BLaER1 (cell line): Measurements from ENCODE around the gene SUGT1.
"Not testable (repeated sequence)": the region's sequence is repeated elsewhere in the genome, so short reads cannot be mapped to it uniquely, and the experiment has no call there.

Source experiments
- H3K27ac ChIP-seq: shearing (Covaris generic); formaldehyde crosslinking; 2 replicates; pipeline ENCODE4 v1.8.1; 2022
- H3K27me3 ChIP-seq: shearing (Covaris generic); formaldehyde crosslinking; 2 replicates; pipeline ENCODE4 v1.8.1; 2022
- H3K36me3 ChIP-seq: shearing (Covaris generic); formaldehyde crosslinking; 2 replicates; pipeline ENCODE4 v1.8.1; 2022
- H3K4me1 ChIP-seq: shearing (Covaris generic); formaldehyde crosslinking; 2 replicates; pipeline ENCODE4 v1.8.1; 2022
- H3K4me2 ChIP-seq: shearing (Covaris generic); formaldehyde crosslinking; 2 replicates; pipeline ENCODE4 v1.8.1; 2022
- H3K4me3 ChIP-seq: shearing (Covaris generic); formaldehyde crosslinking; 2 replicates; pipeline ENCODE4 v1.8.1; 2022
- H3K9ac ChIP-seq: shearing (Covaris generic); formaldehyde crosslinking; 2 replicates; pipeline ENCODE4 v1.8.1; 2022
- H3K9me3 ChIP-seq: shearing (Covaris generic); formaldehyde crosslinking; 2 replicates; pipeline ENCODE4 v1.8.1; 2022
- H4K20me1 ChIP-seq: shearing (Covaris generic); formaldehyde crosslinking; 2 replicates; pipeline ENCODE4 v1.8.1; 2022
- Cebpa-rat ChIP-seq: shearing (Covaris generic); IDR thresholded peaks from 2 replicates; pipeline ENCODE4 v1.8.1; 2022

Gene SUGT1

GRCh38 chr13:52701728-52702465 is 49.3 kb downstream of the SUGT1 start:
- Histone ChIP-seq H3K4me2 (peak overlapping the region; percentile 68), H4K20me1 (no peaks in the 10 kb centered on the region), H3K36me3 (peaks cover 2% of the 10 kb centered on the region; the same call in 1 of the 2 replicates)

GRCh38 chr13:52703482-52703881 is 50.8 kb downstream of the SUGT1 start:
- H3K9ac ChIP-seq, result no peak overlapping the region
- H3K4me3 ChIP-seq, result no peak overlapping the region
- no peaks in the 10 kb centered on the region for H3K36me3 ChIP-seq
- no peak for TF ChIP-seq Cebpa-rat
- H3K27ac ChIP-seq, result no peak overlapping the region
- peaks cover 19% of the 10 kb centered on the region for H3K4me1 ChIP-seq
- no peaks in the 10 kb centered on the region for H3K9me3 ChIP-seq
- no peak overlapping the region for H3K4me2 ChIP-seq
- H4K20me1 ChIP-seq, result no peaks in the 10 kb centered on the region
- H3K27me3 ChIP-seq, result no peaks in the 10 kb centered on the region

More at GRCh38 chr13:52701728-52702465, 49.3 kb downstream of the SUGT1 start:
- no peaks in the 10 kb centered on the region for H3K9me3 ChIP-seq
- no peak overlapping the region for H3K4me3 ChIP-seq
- TF ChIP-seq Cebpa-rat, result no peak
- no peak overlapping the region for H3K9ac ChIP-seq
- peaks cover 19% of the 10 kb centered on the region for H3K4me1 ChIP-seq
- peak overlapping the region; percentile 39 for H3K27ac ChIP-seq
- no peaks in the 10 kb centered on the region for H3K27me3 ChIP-seq

DNA sequence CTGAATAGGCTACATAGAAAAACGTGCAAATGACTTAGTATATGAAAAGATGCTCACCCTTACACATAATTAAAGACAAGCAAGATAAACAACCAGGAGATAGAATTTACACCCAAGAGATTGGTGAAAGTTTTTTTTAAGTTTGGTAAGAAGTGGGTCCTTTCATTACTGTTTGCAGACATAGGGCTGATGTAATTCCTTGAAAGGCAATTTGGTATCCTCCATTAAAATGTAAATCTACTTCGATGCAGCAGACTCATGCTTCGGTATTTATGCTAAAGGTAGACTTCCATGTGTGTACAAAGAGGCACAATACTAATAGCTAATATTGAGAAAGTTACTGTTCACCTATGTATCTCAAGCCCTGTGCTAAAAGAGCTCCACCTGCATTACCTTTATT is 53.4 kb downstream of the SUGT1 start:
- no peak overlapping the region for H3K4me2 ChIP-seq
- no peak for TF ChIP-seq Cebpa-rat
- H3K27me3 ChIP-seq, result no peaks in the 10 kb centered on the region
- no peak overlapping the region for H3K27ac ChIP-seq
- no peak overlapping the region for H3K4me3 ChIP-seq
- H4K20me1 ChIP-seq, result no peaks in the 10 kb centered on the region
- H3K36me3 ChIP-seq, result no peaks in the 10 kb centered on the region
- no peak overlapping the region for H3K9ac ChIP-seq
- H3K4me1 ChIP-seq, result peaks cover 19% of the 10 kb centered on the region
- no peaks in the 10 kb centered on the region for H3K9me3 ChIP-seq

DNA sequence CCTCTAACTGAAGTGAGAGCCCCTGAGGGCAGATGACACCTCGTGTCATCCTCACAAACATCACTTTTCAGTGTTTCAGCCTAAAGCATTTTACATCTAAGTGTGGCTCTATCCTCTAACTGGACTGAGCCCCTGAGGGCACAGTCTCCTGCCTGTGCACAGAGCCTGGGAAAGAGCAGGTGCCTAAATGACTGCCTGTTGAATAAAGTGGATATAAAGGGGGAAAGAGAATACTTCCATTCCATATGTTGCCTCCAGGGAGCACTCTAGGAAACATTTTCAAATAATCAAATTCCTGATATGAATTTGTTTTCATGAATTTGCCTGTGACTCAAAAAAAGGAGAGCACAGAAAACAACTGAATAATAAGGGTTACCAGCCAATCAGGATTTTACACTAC is 54.7 kb downstream of the SUGT1 start:
- peaks cover 6% of the 10 kb centered on the region for H3K4me1 ChIP-seq

DNA sequence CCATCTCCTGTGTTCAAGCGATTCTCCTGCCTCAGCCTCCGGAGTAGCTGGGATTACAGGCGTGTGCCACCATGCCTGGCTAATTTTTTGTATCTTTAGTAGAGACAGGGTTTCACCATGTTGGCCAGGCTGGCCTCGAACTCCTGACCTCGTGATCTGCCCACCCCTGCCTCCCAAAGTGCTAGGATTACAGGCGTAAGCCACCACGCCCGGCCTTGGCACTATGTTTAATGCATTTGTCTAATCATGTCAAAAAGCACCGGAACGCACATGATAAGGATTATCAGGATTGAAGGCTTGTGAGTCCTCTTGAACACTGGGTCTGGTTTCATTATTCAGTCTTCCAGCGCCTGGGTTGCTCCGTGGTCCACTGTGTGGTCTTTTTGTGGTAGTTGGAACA is 55.6 kb downstream of the SUGT1 start:
- H3K4me3 ChIP-seq, H3K27me3 ChIP-seq, H3K4me1 ChIP-seq, H4K20me1 ChIP-seq, H3K9me3 ChIP-seq, H3K4me2 ChIP-seq, H3K36me3 ChIP-seq, H3K27ac ChIP-seq, H3K9ac ChIP-seq: not testable (repeated sequence)

More for the DNA sequence above, 54.7 kb downstream of the SUGT1 start:
- H3K4me2 ChIP-seq, result no peak overlapping the region
- no peaks in the 10 kb centered on the region for H3K9me3 ChIP-seq
- H4K20me1 ChIP-seq, result no peaks in the 10 kb centered on the region
- no peak overlapping the region for H3K4me3 ChIP-seq
- no peak for TF ChIP-seq Cebpa-rat
- H3K27me3 ChIP-seq, result no peaks in the 10 kb centered on the region
- no peak overlapping the region for H3K9ac ChIP-seq
- H3K36me3 ChIP-seq, result no peaks in the 10 kb centered on the region
- no peak overlapping the region for H3K27ac ChIP-seq

DNA sequence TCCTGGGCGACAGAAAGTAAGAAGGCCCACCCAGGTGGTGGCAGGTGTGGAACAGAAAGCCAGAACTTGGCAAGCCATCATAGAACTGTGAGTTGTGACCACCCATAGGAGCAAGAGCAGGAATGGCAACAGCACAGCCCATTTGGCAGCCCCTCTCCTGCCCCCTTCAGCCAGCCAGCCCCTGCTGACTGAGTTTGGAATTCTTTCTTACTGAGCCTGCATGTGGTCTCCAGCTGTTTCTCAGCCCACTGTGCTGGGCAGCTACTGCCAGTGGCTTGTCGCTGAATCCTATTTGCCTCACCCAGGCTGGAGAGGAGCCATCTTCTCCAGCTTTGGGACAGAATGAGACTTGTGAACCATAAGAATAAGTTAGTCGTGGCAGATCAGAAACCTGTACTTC is 58.6 kb downstream of the SUGT1 start:
- Histone ChIP-seq H3K9ac (no peak overlapping the region), H3K27ac (no peak overlapping the region), H3K4me2 (no peak overlapping the region), H3K4me1 (peaks cover 5% of the 10 kb centered on the region; the same call in 1 of the 2 replicates), H4K20me1 (no peaks in the 10 kb centered on the region), H3K9me3 (no peaks in the 10 kb centered on the region; the same call in 1 of the 2 replicates), H3K27me3 (no peaks in the 10 kb centered on the region), H3K4me3 (no peak overlapping the region), H3K36me3 (no peaks in the 10 kb centered on the region)
- no peak for TF ChIP-seq Cebpa-rat

DNA sequence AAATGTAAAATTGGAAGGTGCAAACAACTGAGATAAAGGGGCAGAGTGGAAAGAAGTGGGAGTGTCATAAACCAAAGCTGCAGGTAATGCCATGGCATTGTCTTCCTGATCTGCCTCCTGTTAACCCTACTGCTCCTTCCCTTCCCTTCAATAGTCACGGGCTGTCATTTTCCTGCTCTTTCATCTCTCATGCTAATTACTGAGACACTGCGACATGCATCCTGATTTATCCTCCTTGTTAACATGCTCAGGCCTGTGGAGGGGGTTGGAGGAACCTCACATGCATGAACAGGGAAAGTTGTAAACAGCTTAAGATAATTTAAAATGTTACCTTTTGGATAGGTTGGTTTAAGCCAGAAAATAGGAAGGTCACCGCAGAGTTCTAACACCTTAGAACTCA is 59.7 kb downstream of the SUGT1 start:
- no peak overlapping the region for H3K27ac ChIP-seq
- no peak for TF ChIP-seq Cebpa-rat

DNA sequence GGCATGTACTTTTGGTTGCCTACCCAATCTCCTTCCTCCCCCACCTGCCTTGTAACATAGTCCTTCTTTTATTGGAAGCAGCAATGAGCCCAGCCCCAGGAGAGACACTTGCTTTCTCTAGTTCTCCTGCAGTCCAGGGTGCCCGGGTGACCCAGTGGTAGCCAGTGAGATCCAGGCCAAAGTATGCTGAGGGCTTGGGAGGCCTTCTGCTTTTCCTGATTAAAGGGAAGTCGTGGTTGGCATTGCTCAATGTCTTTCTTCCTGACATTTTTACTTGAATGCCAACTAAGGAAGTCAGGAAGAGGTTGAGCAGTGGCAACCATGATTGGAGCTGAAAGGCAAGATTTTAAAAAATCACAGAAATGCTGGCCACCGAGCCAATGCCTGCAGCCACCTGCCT is 61.3 kb downstream of the SUGT1 start:
- Histone ChIP-seq H3K27me3 (no peaks in the 10 kb centered on the region), H3K9ac (no peak overlapping the region), H3K36me3 (no peaks in the 10 kb centered on the region), H3K4me1 (peaks cover 5% of the 10 kb centered on the region; the same call in 1 of the 2 replicates), H3K4me2 (no peak overlapping the region), H3K27ac (no peak overlapping the region), H3K4me3 (no peak overlapping the region), H4K20me1 (no peaks in the 10 kb centered on the region), H3K9me3 (peaks cover 6% of the 10 kb centered on the region)
- no peak for TF ChIP-seq Cebpa-rat

More for the DNA sequence above, 59.7 kb downstream of the SUGT1 start:
- Histone ChIP-seq H3K27me3 (no peaks in the 10 kb centered on the region), H3K4me2 (no peak overlapping the region), H3K36me3 (no peaks in the 10 kb centered on the region), H3K9ac (no peak overlapping the region), H3K4me3 (no peak overlapping the region), H3K4me1 (peaks cover 5% of the 10 kb centered on the region; the same call in 1 of the 2 replicates), H4K20me1 (no peaks in the 10 kb centered on the region), H3K9me3 (peaks cover 6% of the 10 kb centered on the region)

GRCh38 chr13:52720904-52721303 is 68.3 kb downstream of the SUGT1 start:
- H3K36me3 ChIP-seq, H3K27me3 ChIP-seq, H3K4me3 ChIP-seq, H3K9me3 ChIP-seq, H3K27ac ChIP-seq, H4K20me1 ChIP-seq, H3K9ac ChIP-seq, H3K4me2 ChIP-seq: not testable (repeated sequence)
- peaks cover 13% of the 10 kb centered on the region for H3K4me1 ChIP-seq

DNA sequence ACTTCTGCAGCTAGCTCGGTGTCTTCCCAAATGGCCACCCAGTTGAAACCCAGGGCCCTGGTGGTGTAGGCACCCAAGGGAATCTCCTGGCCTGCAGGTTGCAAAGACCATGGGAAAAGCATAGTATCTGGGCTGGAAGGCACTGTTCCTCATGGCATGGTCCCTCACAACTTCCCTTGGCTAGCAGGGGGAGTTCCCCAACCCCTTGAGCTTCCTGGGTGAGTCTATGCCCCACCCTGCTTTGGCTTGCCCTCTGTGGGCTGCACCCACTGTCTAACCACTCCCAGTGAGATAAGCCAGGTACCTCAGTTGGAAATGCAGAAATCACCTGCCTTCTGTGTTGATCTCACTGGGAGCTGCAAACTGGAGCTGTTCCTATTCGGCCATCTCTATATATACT is 68.7 kb downstream of the SUGT1 start:
- H3K9ac ChIP-seq, H3K27me3 ChIP-seq, H3K27ac ChIP-seq, H3K4me3 ChIP-seq, H3K4me2 ChIP-seq, H3K36me3 ChIP-seq, H4K20me1 ChIP-seq, H3K9me3 ChIP-seq: not testable (repeated sequence)
- peaks cover 15% of the 10 kb centered on the region for H3K4me1 ChIP-seq

GRCh38 chr13:52723181-52723580 is 70.5 kb downstream of the SUGT1 start:
- no peaks in the 10 kb centered on the region for H4K20me1 ChIP-seq
- no peaks in the 10 kb centered on the region for H3K36me3 ChIP-seq
- no peak overlapping the region for H3K27ac ChIP-seq
- TF ChIP-seq Cebpa-rat, result no peak
- 0 out of 2 replicates have a peak, but pooled peaks cover 5% of the 10 kb centered on the region for H3K9me3 ChIP-seq
- H3K9ac ChIP-seq, result no peak overlapping the region
- no peaks in the 10 kb centered on the region for H3K27me3 ChIP-seq
- no peak overlapping the region for H3K4me3 ChIP-seq
- no peak overlapping the region for H3K4me2 ChIP-seq
- peaks cover 17% of the 10 kb centered on the region for H3K4me1 ChIP-seq
